HCT116 (cell line): ENCODE results near the gene PRODH. TPM values are rescaled to one million over a fixed set of nuclear protein-coding genes. Genes with fewer than 3 reads are reported as not detected.

ENCODE experiments used
- ATAC-seq: fragments of 200-7000 bp; cut with Tn5 transposase; 2 replicates; pipeline ENCODE4 v1.9.1; 2020; ENCODE audit warnings: mild to moderate bottlenecking, moderate library complexity
- BruUV-seq: library from RNA; stranded (reverse); fragments of 400-500 nt; replicated peaks from 2 replicates; lab custom pipeline; 2021; lab: Mats Ljungman, UMichigan
- CTCF ChIA-PET: fragments of 300-600 bp; sonication (Branson Sonifier 250); formaldehyde crosslinking; loops from one replicate; lab custom pipeline; 2021; ENCODE audit warnings: antibody characterized with exemption; lab: Charles Lee
- POLR2A ChIA-PET: fragments of 300-600, 350-600 bp; sonication (Branson Sonifier 250); formaldehyde crosslinking; loops from one replicate; lab custom pipeline; 2021; ENCODE audit warnings: antibody characterized with exemption; lab: Charles Lee
- RAD21 ChIA-PET, 2 experiments: fragments of 300-600 bp; sonication (Branson Sonifier 250); formaldehyde crosslinking; loops; one replicate each; lab custom pipeline; 2023; ENCODE audit warnings: low total read pairs in 2 of 2; ENCODE audit not compliant: uncharacterized antibody in 2 of 2, unreplicated experiment in 2 of 2, low non-redundant PET in 1 of 2; lab: Charles Lee
- DNase-seq: peaks from one replicate; pipeline ENCODE4 v3.0.0-alpha.2; 2010; ENCODE audit warnings: low read depth, low spot score
- H2AFZ ChIP-seq: fragments of 200-600 bp; shearing (Covaris generic), sonication (generic); 2 replicates; pipeline ENCODE4 v1.6.1; 2017; ENCODE audit warnings: low read depth, mixed run types, mixed read lengths, antibody characterized with exemption, low read length; ENCODE audit not compliant: poor library complexity, severe bottlenecking
- H3K27ac ChIP-seq: 2 replicates; pipeline ENCODE4 v1.5.1; 2012; ENCODE audit warnings: low read depth, low read length
- H3K27me3 ChIP-seq: fragments of 200-600 bp; sonication (generic); 2 replicates; pipeline ENCODE4 v1.6.1; 2016; ENCODE audit warnings: mixed run types, low read length, mixed read lengths; ENCODE audit not compliant: insufficient read depth
- H3K36me3 ChIP-seq, 2 experiments: fragments of 200-500 bp in 1 of 2; fragments of 200-600 bp in 1 of 2; sonication (Bioruptor generic) in 1 of 2; sonication (generic) in 1 of 2; 2 replicates each; pipeline versions ENCODE4 v1.5.1 to v1.6.1; 2014 to 2016; ENCODE audit warnings: low read length in 2 of 2, inconsistent platforms in 1 of 2, mixed read lengths in 1 of 2, mixed run types in 1 of 2; ENCODE audit not compliant: insufficient read depth in 2 of 2, control insufficient read depth in 1 of 2
- H3K4me1 ChIP-seq, 2 experiments: fragments of 200-600 bp in 1 of 2; sonication (generic) in 1 of 2; 2 replicates each; pipeline versions ENCODE4 v1.5.1 to v1.6.1; 2012 to 2017; ENCODE audit warnings: low read length in 2 of 2, inconsistent platforms in 1 of 2, mild to moderate bottlenecking in 1 of 2, mixed read lengths in 1 of 2, mixed run types in 1 of 2, moderate library complexity in 1 of 2; ENCODE audit not compliant: insufficient read depth in 2 of 2, control insufficient read depth in 1 of 2
- H3K4me2 ChIP-seq: fragments of 200-600 bp; sonication (generic); 2 replicates; pipeline ENCODE4 v1.6.1; 2017; ENCODE audit warnings: mixed run types, low read length, mixed read lengths
- H3K4me3 ChIP-seq, 2 experiments: fragments of 200-600 bp in 1 of 2; sonication (generic) in 1 of 2; replicated peaks in 1 of 2; 2 replicates each; pipeline ENCODE4 v1.5.1; 2011 to 2016; ENCODE audit warnings: low read length in 2 of 2, control low read depth in 1 of 2, low read depth in 1 of 2, mild to moderate bottlenecking in 1 of 2, mixed read lengths in 1 of 2, mixed run types in 1 of 2
- H3K79me2 ChIP-seq: fragments of 200-600 bp; sonication (generic); 2 replicates; pipeline ENCODE4 v1.6.1; 2017; ENCODE audit warnings: mild to moderate bottlenecking, mixed run types, low read length, moderate library complexity, mixed read lengths; ENCODE audit not compliant: insufficient read depth
- H3K9ac ChIP-seq: fragments of 200-600 bp; sonication (generic); 2 replicates; pipeline ENCODE4 v1.6.1; 2016; ENCODE audit warnings: low read length, mixed read lengths
- H3K9me2 ChIP-seq: fragments of 200-600 bp; sonication (generic), shearing (Covaris generic); 2 replicates; pipeline ENCODE4 v1.6.1; 2017; ENCODE audit warnings: mixed run types, mild to moderate bottlenecking, moderate library complexity; ENCODE audit not compliant: insufficient read depth
- H3K9me3 ChIP-seq, 2 experiments: fragments of 200-500 bp in 1 of 2; fragments of 200-600 bp in 1 of 2; sonication (Bioruptor generic) in 1 of 2; sonication (generic) in 1 of 2; 2 replicates each; pipeline ENCODE4 v1.6.1; 2014 to 2017; ENCODE audit warnings: low read length in 2 of 2, mixed read lengths in 2 of 2, inconsistent platforms in 1 of 2, low read depth in 1 of 2, mild to moderate bottlenecking in 1 of 2, mixed run types in 1 of 2, moderate library complexity in 1 of 2; ENCODE audit not compliant: control insufficient read depth in 1 of 2, insufficient read depth in 1 of 2
- H4K20me1 ChIP-seq: fragments of 200-600 bp; sonication (generic), shearing (Covaris generic); 2 replicates; pipeline ENCODE4 v1.6.1; 2017; ENCODE audit warnings: mixed run types, mild to moderate bottlenecking, moderate library complexity; ENCODE audit not compliant: insufficient read depth
- CBX3 ChIP-seq: IDR thresholded peaks from 2 replicates; pipeline ENCODE4 v1.6.1; 2012; ENCODE audit warnings: low read depth
- CEBPB ChIP-seq: IDR thresholded peaks from 2 replicates; pipeline ENCODE4 v1.6.1; 2012; ENCODE audit warnings: low read depth
- EGR1 ChIP-seq: IDR thresholded peaks from 2 replicates; pipeline ENCODE4 v1.6.1; 2012; ENCODE audit warnings: low read depth
- EZH2 ChIP-seq: fragments of 200-600 bp; sonication (generic); IDR thresholded peaks from 2 replicates; pipeline ENCODE4 v1.6.1; 2017; ENCODE audit warnings: antibody characterized with exemption, mixed run types
- EZH2phosphoT487 ChIP-seq: fragments of 200-600 bp; IDR thresholded peaks from 2 replicates; pipeline ENCODE4 v1.6.1; 2018; ENCODE audit warnings: antibody characterized with exemption, borderline replicate concordance
- FOSL1 ChIP-seq: IDR thresholded peaks from 2 replicates; pipeline ENCODE4 v1.6.1; 2012; ENCODE audit warnings: low read depth
- POLR2A ChIP-seq: IDR thresholded peaks from 2 replicates; pipeline ENCODE4 v1.7.0; 2011; ENCODE audit warnings: borderline replicate concordance; ENCODE audit not compliant: insufficient read depth, insufficient read length; ENCODE audit errors: extremely low read depth
- POLR2AphosphoS5 ChIP-seq: IDR thresholded peaks from 2 replicates; pipeline ENCODE4 v1.6.1; 2011; ENCODE audit warnings: mild to moderate bottlenecking, low read depth, low read length, moderate library complexity
- RAD21 ChIP-seq: IDR thresholded peaks from 2 replicates; pipeline ENCODE4 v1.6.1; 2012; ENCODE audit warnings: low read depth, mild to moderate bottlenecking
- SIN3A ChIP-seq: IDR thresholded peaks from 2 replicates; pipeline ENCODE4 v1.6.1; 2012; ENCODE audit warnings: low read depth
- SRF ChIP-seq: IDR thresholded peaks from 2 replicates; pipeline ENCODE4 v1.6.1; 2012; ENCODE audit warnings: low read depth
- TCF7L2 ChIP-seq: IDR thresholded peaks from 2 replicates; pipeline ENCODE4 v1.7.0; 2011; ENCODE audit warnings: borderline replicate concordance, inconsistent platforms; ENCODE audit not compliant: insufficient read depth, insufficient read length; ENCODE audit errors: extremely low read depth
- YY1 ChIP-seq: IDR thresholded peaks from 2 replicates; pipeline ENCODE4 v1.6.1; 2011; ENCODE audit warnings: low read length, low read depth, moderate library complexity, mild to moderate bottlenecking; ENCODE audit not compliant: insufficient replicate concordance; ENCODE audit errors: extremely low read depth
- ZFX ChIP-seq: fragments of 450-650 bp; IDR thresholded peaks from 2 replicates; pipeline ENCODE4 v1.6.1; 2017
- ZNF274 ChIP-seq: fragments of 200-500 bp; sonication (Bioruptor generic); IDR thresholded peaks from 2 replicates; pipeline ENCODE4 v1.6.1; 2014; ENCODE audit warnings: mild to moderate bottlenecking, low read depth, low read length, inconsistent platforms
- intact Hi-C: fragments of 100-400 bp; cut with micrococcal nuclease; formaldehyde crosslinking; loops from 2 replicates; pipeline ENCODE4 v1.10.0; 2022
- total RNA-seq: library from RNA; stranded (reverse); gene quantifications from one replicate; pipeline ENCODE4 v1.2.1, GENCODE V29; 2021; ENCODE audit not compliant: unreplicated experiment
- TF ChIP-seq, protein P1 (sequence below): IDR thresholded peaks from 2 replicates; pipeline ENCODE4 v1.6.1; 2012
- TF ChIP-seq, protein P2 (sequence below): IDR thresholded peaks from 2 replicates; pipeline ENCODE4 v1.6.1; 2011; ENCODE audit warnings: mild to moderate bottlenecking, low read length, moderate library complexity; ENCODE audit not compliant: insufficient replicate concordance; ENCODE audit errors: extremely low read depth
- TF ChIP-seq, protein P3 (sequence below), 3 experiments: fragments of 200-600 bp in 1 of 3; sonication (generic) in 1 of 3; IDR thresholded peaks in 2 of 3; conservative IDR thresholded peaks in 1 of 3; 2 replicates each; pipeline ENCODE4 v1.5.1; 2012 to 2017; ENCODE audit warnings: low read depth in 2 of 3, low read length in 2 of 3, antibody characterized with exemption in 1 of 3, borderline replicate concordance in 1 of 3, control low read depth in 1 of 3, mild to moderate bottlenecking in 1 of 3, mixed read lengths in 1 of 3, mixed run types in 1 of 3, moderate library complexity in 1 of 3; ENCODE audit not compliant: insufficient read depth in 1 of 3
- TF ChIP-seq, protein P4 (sequence below): IDR thresholded peaks from 2 replicates; pipeline ENCODE4 v1.6.1; 2012; ENCODE audit warnings: low read depth
- TF ChIP-seq, protein P5 (sequence below): IDR thresholded peaks from 2 replicates; pipeline ENCODE4 v1.6.1; 2012

Gene PRODH
- total RNA-seq, 1 experiment from 2014 or later, result 3.2 TPM

DNA sequence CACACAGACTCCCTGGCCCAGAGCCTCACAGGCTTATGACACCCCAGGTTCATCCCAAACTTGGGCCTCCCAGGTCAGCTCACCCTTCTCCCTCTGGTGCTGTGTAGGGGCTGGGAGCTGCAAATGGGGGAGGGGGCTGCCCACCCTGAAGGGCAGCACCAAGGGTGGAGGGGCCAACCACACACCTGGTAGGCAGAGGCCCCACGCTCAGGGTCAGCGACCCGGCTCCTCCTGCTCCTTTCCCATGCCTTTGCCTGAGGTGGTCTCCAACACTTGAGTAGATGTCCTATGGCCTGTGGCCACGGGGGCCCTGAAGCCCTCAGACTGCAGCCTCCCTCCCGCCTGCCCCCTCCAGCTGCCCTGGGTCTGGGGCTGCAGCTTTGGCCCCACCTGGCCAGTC is 26.5 kb downstream of the PRODH start:
- H4K20me1 ChIP-seq, result no peaks in the 10 kb centered on the region
- H3K9me3 ChIP-seq, result no peaks in the 10 kb centered on the region
- H3K79me2 ChIP-seq, result no peaks in the 10 kb centered on the region
- CTCF ChIA-PET, result no interaction called here
- H3K27ac ChIP-seq, result no peak overlapping the region
- H3K4me2 ChIP-seq, result no peak overlapping the region
- intact Hi-C loops, result no loop called here
- no peak for DNase-seq
- POLR2A ChIA-PET, result no interaction called here
- no peak overlapping the region for H3K9ac ChIP-seq
- no peaks in the 10 kb centered on the region for H3K9me2 ChIP-seq
- no peak overlapping the region for H2AFZ ChIP-seq
- no peaks in the 10 kb centered on the region for H3K4me1 ChIP-seq
- no peak for ATAC-seq
- H3K4me3 ChIP-seq, result no peak overlapping the region
- H3K36me3 ChIP-seq, result no peaks in the 10 kb centered on the region
- no peaks in the 10 kb centered on the region for H3K27me3 ChIP-seq
- no peak for TF ChIP-seq EGR1
- TF ChIP-seq FOSL1, result no peak
- TF ChIP-seq EZH2phosphoT487, result no peak
- TF ChIP-seq, protein P1, sequence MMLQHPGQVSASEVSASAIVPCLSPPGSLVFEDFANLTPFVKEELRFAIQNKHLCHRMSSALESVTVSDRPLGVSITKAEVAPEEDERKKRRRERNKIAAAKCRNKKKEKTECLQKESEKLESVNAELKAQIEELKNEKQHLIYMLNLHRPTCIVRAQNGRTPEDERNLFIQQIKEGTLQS, result no peak
- TF ChIP-seq RAD21, result no peak
- no peak for TF ChIP-seq ZNF274
- TF ChIP-seq, protein P2, sequence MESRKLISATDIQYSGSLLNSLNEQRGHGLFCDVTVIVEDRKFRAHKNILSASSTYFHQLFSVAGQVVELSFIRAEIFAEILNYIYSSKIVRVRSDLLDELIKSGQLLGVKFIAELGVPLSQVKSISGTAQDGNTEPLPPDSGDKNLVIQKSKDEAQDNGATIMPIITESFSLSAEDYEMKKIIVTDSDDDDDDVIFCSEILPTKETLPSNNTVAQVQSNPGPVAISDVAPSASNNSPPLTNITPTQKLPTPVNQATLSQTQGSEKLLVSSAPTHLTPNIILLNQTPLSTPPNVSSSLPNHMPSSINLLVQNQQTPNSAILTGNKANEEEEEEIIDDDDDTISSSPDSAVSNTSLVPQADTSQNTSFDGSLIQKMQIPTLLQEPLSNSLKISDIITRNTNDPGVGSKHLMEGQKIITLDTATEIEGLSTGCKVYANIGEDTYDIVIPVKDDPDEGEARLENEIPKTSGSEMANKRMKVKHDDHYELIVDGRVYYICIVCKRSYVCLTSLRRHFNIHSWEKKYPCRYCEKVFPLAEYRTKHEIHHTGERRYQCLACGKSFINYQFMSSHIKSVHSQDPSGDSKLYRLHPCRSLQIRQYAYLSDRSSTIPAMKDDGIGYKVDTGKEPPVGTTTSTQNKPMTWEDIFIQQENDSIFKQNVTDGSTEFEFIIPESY, result no peak
- TF ChIP-seq EZH2, result no peak
- TF ChIP-seq, protein P3, sequence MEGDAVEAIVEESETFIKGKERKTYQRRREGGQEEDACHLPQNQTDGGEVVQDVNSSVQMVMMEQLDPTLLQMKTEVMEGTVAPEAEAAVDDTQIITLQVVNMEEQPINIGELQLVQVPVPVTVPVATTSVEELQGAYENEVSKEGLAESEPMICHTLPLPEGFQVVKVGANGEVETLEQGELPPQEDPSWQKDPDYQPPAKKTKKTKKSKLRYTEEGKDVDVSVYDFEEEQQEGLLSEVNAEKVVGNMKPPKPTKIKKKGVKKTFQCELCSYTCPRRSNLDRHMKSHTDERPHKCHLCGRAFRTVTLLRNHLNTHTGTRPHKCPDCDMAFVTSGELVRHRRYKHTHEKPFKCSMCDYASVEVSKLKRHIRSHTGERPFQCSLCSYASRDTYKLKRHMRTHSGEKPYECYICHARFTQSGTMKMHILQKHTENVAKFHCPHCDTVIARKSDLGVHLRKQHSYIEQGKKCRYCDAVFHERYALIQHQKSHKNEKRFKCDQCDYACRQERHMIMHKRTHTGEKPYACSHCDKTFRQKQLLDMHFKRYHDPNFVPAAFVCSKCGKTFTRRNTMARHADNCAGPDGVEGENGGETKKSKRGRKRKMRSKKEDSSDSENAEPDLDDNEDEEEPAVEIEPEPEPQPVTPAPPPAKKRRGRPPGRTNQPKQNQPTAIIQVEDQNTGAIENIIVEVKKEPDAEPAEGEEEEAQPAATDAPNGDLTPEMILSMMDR (IDR thresholded peaks at IDR 0.05 in 2 of 3, conservative IDR thresholded peaks at IDR 0.05 in 1 of 3; ENCODE audit: borderline replicate concordance in 1 of 3, insufficient read depth in 1 of 3, low read depth in 2 of 3, low read length in 2 of 3), result no peak
- no peak for TF ChIP-seq ZFX
- no peak for TF ChIP-seq TCF7L2
- TF ChIP-seq CBX3, result no peak
- TF ChIP-seq, protein P4, sequence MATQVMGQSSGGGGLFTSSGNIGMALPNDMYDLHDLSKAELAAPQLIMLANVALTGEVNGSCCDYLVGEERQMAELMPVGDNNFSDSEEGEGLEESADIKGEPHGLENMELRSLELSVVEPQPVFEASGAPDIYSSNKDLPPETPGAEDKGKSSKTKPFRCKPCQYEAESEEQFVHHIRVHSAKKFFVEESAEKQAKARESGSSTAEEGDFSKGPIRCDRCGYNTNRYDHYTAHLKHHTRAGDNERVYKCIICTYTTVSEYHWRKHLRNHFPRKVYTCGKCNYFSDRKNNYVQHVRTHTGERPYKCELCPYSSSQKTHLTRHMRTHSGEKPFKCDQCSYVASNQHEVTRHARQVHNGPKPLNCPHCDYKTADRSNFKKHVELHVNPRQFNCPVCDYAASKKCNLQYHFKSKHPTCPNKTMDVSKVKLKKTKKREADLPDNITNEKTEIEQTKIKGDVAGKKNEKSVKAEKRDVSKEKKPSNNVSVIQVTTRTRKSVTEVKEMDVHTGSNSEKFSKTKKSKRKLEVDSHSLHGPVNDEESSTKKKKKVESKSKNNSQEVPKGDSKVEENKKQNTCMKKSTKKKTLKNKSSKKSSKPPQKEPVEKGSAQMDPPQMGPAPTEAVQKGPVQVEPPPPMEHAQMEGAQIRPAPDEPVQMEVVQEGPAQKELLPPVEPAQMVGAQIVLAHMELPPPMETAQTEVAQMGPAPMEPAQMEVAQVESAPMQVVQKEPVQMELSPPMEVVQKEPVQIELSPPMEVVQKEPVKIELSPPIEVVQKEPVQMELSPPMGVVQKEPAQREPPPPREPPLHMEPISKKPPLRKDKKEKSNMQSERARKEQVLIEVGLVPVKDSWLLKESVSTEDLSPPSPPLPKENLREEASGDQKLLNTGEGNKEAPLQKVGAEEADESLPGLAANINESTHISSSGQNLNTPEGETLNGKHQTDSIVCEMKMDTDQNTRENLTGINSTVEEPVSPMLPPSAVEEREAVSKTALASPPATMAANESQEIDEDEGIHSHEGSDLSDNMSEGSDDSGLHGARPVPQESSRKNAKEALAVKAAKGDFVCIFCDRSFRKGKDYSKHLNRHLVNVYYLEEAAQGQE, result no peak
- TF ChIP-seq, protein P5, sequence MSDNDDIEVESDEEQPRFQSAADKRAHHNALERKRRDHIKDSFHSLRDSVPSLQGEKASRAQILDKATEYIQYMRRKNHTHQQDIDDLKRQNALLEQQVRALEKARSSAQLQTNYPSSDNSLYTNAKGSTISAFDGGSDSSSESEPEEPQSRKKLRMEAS, result no peak
- TF ChIP-seq POLR2A, result no peak
- TF ChIP-seq YY1, result no peak
- no peak for TF ChIP-seq SRF
- no peak for TF ChIP-seq SIN3A
- no peak for TF ChIP-seq POLR2AphosphoS5
- TF ChIP-seq CEBPB, result no peak
- no TSS peak for BruUV-seq
- RAD21 ChIA-PET, result no interaction called here
